Loucy (cell line): ENCODE results near the gene SLC2A1.

Source experiments
- CTCF ChIP-seq: fragments of 200-600 bp; sonication (generic); conservative IDR thresholded peaks from 2 replicates; pipeline ENCODE4 v1.5.1; 2014; ENCODE audit warnings: mild to moderate bottlenecking, antibody characterized with exemption, low read length
- EZH2phosphoT487 ChIP-seq: fragments of 200-600 bp; IDR thresholded peaks from 2 replicates; pipeline ENCODE4 v1.6.1; 2018; ENCODE audit warnings: antibody characterized with exemption, mild to moderate bottlenecking, moderate library complexity, borderline replicate concordance

GRCh38 chr1:42924851-42925760, 33.6 kb downstream of the SLC2A1 start:
- TF ChIP-seq CTCF: no peak
- TF ChIP-seq EZH2phosphoT487: no peak
